ENCODE results near the gene RIPOR3. TPM values are rescaled to one million over a fixed set of nuclear protein-coding genes. Genes with fewer than 3 reads are reported as not detected.

The RIPOR3 gene
- total RNA-seq, 1 experiment from 2014 or later: 0.46 TPM

GRCh38 chr20:50591233-50591852 lies 100.0 kb downstream of the RIPOR3 start:
- no peak overlapping the region for H3K14ac ChIP-seq (ENCODE audit: insufficient read depth, low read length)
- no peak overlapping the region for H2BK15ac ChIP-seq (ENCODE audit: low read depth, low read length)
- DNase-seq: no peak
- no peak overlapping the region for H3K4ac ChIP-seq (ENCODE audit: low read depth, low read length)
- no peak overlapping the region for H3K18ac ChIP-seq (ENCODE audit: insufficient read length, low read depth, low read length)
- peaks cover 5 to 9% of the 10 kb centered on the region in 2 experiments for H3K4me1 Mint-ChIP-seq
- H3K79me1 ChIP-seq (ENCODE audit: insufficient read depth, low read depth, low read length, poor library complexity, severe bottlenecking): no peaks in the 10 kb centered on the region
- no peaks in the 10 kb centered on the region for H3K79me2 ChIP-seq (ENCODE audit: insufficient read depth, low read length)
- no peak overlapping the region for H2AK5ac ChIP-seq (ENCODE audit: insufficient read length, low read length)
- peaks cover 1 to 9% (median 2%) of the 10 kb centered on the region in 3 experiments; a peak in 4 of 7 replicates for H3K36me3 Mint-ChIP-seq (ENCODE audit: insufficient read depth in 1 of 3, low read depth in 3 of 3)
- no peak overlapping the region for H3K23ac ChIP-seq (ENCODE audit: insufficient read length, low read depth, low read length)
- no peak for TF ChIP-seq CTCF (conservative IDR thresholded peaks at IDR 0.05)
- no peak overlapping the region for H2BK5ac ChIP-seq (ENCODE audit: insufficient read length, low read length)
- WGBS (ENCODE audit: extremely low coverage, insufficient read length, low lambda C conversion rate): no CpG with 5 or more reads among the region's 5 CpGs
- H3K56ac ChIP-seq (ENCODE audit: insufficient read length, low read depth, low read length): no peak overlapping the region
- H4K91ac ChIP-seq (ENCODE audit: insufficient read length, low read depth, low read length): no peak overlapping the region
- H3K27me3 ChIP-seq (ENCODE audit: insufficient read depth, low read length): no peaks in the 10 kb centered on the region
- H3K23me2 ChIP-seq (ENCODE audit: insufficient read length, low read depth, low read length, poor library complexity, severe bottlenecking): no peaks in the 10 kb centered on the region
- H3K27ac ChIP-seq (ENCODE audit: insufficient read length, low read depth, low read length): no peak overlapping the region
- no peak overlapping the region for H3K27ac Mint-ChIP-seq
- H3K4me2 ChIP-seq (ENCODE audit: insufficient read depth, insufficient read length, low read length): no peak overlapping the region
- no peak overlapping the region for H2BK12ac ChIP-seq (ENCODE audit: insufficient read length, low read depth, low read length)
- H4K20me1 ChIP-seq (ENCODE audit: control insufficient read depth, insufficient read depth, insufficient read length): no peaks in the 10 kb centered on the region
- H4K8ac ChIP-seq (replicated peaks; ENCODE audit: insufficient read length, low read depth, low read length): no peak overlapping the region
- no peaks in the 10 kb centered on the region for H3K27me3 Mint-ChIP-seq (ENCODE audit: low read depth)
- H4K5ac ChIP-seq (ENCODE audit: insufficient read length, low read depth, low read length): no peak overlapping the region
- no peak overlapping the region for H2AFZ ChIP-seq (ENCODE audit: low read length)
- H3K4me3 Mint-ChIP-seq: no peak overlapping the region
- H3K9ac ChIP-seq (ENCODE audit: extremely low read depth, insufficient read length, low read length): no peak overlapping the region
- H3K4me1 ChIP-seq (ENCODE audit: insufficient read depth, low read length): no peaks in the 10 kb centered on the region
- H2BK120ac ChIP-seq (ENCODE audit: low read depth, low read length, poor library complexity, severe bottlenecking): no peak overlapping the region
- H2BK20ac ChIP-seq (ENCODE audit: low read depth, low read length, poor library complexity, severe bottlenecking): no peak overlapping the region
- H3T11ph ChIP-seq (ENCODE audit: low read length): no peak overlapping the region
- peaks cover 0 to 3% of the 10 kb centered on the region in 2 experiments; a peak in 1 of 5 replicates for H3K9me3 Mint-ChIP-seq
- no peaks in the 10 kb centered on the region for H3K9me3 ChIP-seq (ENCODE audit: control insufficient read depth, low read depth, low read length)
